Esophagus (tissue), 2 donors: ENCODE results near the gene HKDC1. TPM values are rescaled to one million over a fixed set of nuclear protein-coding genes. Genes with fewer than 3 reads are reported as not detected.

Experiments
- H3K27ac ChIP-seq, 2 donors: one replicate each; pipeline ENCODE4 v1.5.1; 2013; ENCODE audit warnings: low read depth in 2 of 2, mild to moderate bottlenecking in 2 of 2, inconsistent platforms in 1 of 2, low read length in 1 of 2, moderate library complexity in 1 of 2
- H3K27me3 ChIP-seq, 2 donors: one replicate each; pipeline ENCODE4 v1.6.1; 2013; ENCODE audit warnings: low read length in 2 of 2, control low read depth in 1 of 2, mild to moderate bottlenecking in 1 of 2; ENCODE audit not compliant: insufficient read depth in 2 of 2, control insufficient read depth in 1 of 2
- H3K36me3 ChIP-seq, 2 donors: one replicate each; pipeline ENCODE4 v1.6.1; 2013; ENCODE audit warnings: low read length in 1 of 2; ENCODE audit not compliant: control insufficient read depth in 2 of 2, insufficient read depth in 2 of 2
- H3K4me1 ChIP-seq, 2 donors: one replicate each; pipeline ENCODE4 v1.6.1; 2013; ENCODE audit warnings: low read length in 1 of 2; ENCODE audit not compliant: control insufficient read depth in 2 of 2, insufficient read depth in 2 of 2
- H3K4me3 ChIP-seq, 2 donors: one replicate each; pipeline ENCODE4 v1.5.1; 2013; ENCODE audit warnings: low read length in 2 of 2, mild to moderate bottlenecking in 2 of 2, low read depth in 1 of 2, moderate library complexity in 1 of 2
- H3K9me3 ChIP-seq, 2 donors: one replicate each; pipeline ENCODE4 v1.6.1; 2013; ENCODE audit warnings: mild to moderate bottlenecking in 2 of 2, low read depth in 1 of 2, low read length in 1 of 2, moderate library complexity in 1 of 2; ENCODE audit not compliant: control insufficient read depth in 2 of 2, insufficient read depth in 1 of 2
- WGBS, 2 donors: extraction: QIAGEN DNeasy Blood & Tissue Kit; methylation state at CpG; one replicate each; pipeline ENCODE4 v1.1.7; 2013; 5-methylcytosine and 5-hydroxymethylcytosine counted together
- polyA plus RNA-seq, 2 donors: library from polyadenylated mRNA; stranded (reverse); fragments of 200-250 nt; gene quantifications; one replicate each; pipeline ENCODE4 v1.2.3, GENCODE V29; 2013
- donor health status: healthy with polysubstance abuse.
- donor health status: Bipolar disorder and iron deficiency.

Gene HKDC1
- polyA plus RNA-seq, 2 donors = 0.12 TPM

- WGBS, 2 donors = 93% methylated on average over 1 of the region's 1 CpG
- Histone ChIP-seq H3K27me3 (no peaks in the 10 kb centered on the region), H3K4me3 (no peak overlapping the region), H3K27ac (no peak overlapping the region), H3K9me3 (no peaks in the 10 kb centered on the region), H3K36me3 (peaks cover 8 to 13% of the 10 kb centered on the region in 2 donors), H3K4me1 (no peaks in the 10 kb centered on the region)
Observed at GRCh38 chr10:69186524-69186923, 33.6 kb upstream of the HKDC1 start.

- H3K36me3 ChIP-seq = peaks cover 4 to 14% of the 10 kb centered on the region in 2 donors
- H3K4me1 ChIP-seq = no peaks in the 10 kb centered on the region
- no peaks in the 10 kb centered on the region for H3K9me3 ChIP-seq
- 83 to 84% methylated on average over 2 of the region's 2 CpGs for WGBS, 2 donors
- H3K27ac ChIP-seq = no peak overlapping the region
- no peaks in the 10 kb centered on the region for H3K27me3 ChIP-seq
- H3K4me3 ChIP-seq = no peak overlapping the region
Observed at GRCh38 chr10:69201045-69201444, 19.1 kb upstream of the HKDC1 start.

- Histone ChIP-seq H3K36me3 (peaks cover 4 to 11% of the 10 kb centered on the region in 2 donors), H3K27me3 (no peaks in the 10 kb centered on the region), H3K4me1 (no peaks in the 10 kb centered on the region), H3K9me3 (no peaks in the 10 kb centered on the region), H3K27ac (no peak overlapping the region), H3K4me3 (no peak overlapping the region)
- WGBS, 2 donors = 88 to 93% methylated on average over 1 of the region's 1 CpG
Observed at GRCh38 chr10:69202332-69202731, 17.8 kb upstream of the HKDC1 start.

- Histone ChIP-seq H3K4me3 (no peak overlapping the region), H3K27ac (no peak overlapping the region), H3K4me1 (no peaks in the 10 kb centered on the region), H3K27me3 (no peaks in the 10 kb centered on the region), H3K36me3 (peaks cover 2 to 6% of the 10 kb centered on the region in 2 donors), H3K9me3 (no peaks in the 10 kb centered on the region)
- 84 to 89% methylated on average over 6 of the region's 6 CpGs for WGBS, 2 donors
Observed at GRCh38 chr10:69208761-69209160, 11.4 kb upstream of the HKDC1 start.

- Histone ChIP-seq H3K27ac (no peak overlapping the region), H3K36me3 (peaks cover 2 to 6% of the 10 kb centered on the region in 2 donors), H3K9me3 (no peaks in the 10 kb centered on the region), H3K27me3 (no peaks in the 10 kb centered on the region), H3K4me3 (no peak overlapping the region), H3K4me1 (no peaks in the 10 kb centered on the region)
- 61 to 72% methylated on average over 3 of the region's 3 CpGs for WGBS, 2 donors
Observed at GRCh38 chr10:69209787-69210484, 10.2 kb upstream of the HKDC1 start.

GRCh38 chr10:69211104-69211503 lies 9.0 kb upstream of the HKDC1 start:
- Histone ChIP-seq H3K4me3 (no peak overlapping the region), H3K27ac (no peak overlapping the region), H3K36me3 (peaks cover 2 to 6% of the 10 kb centered on the region in 2 donors), H3K27me3 (no peaks in the 10 kb centered on the region), H3K4me1 (no peaks in the 10 kb centered on the region), H3K9me3 (no peaks in the 10 kb centered on the region)
- WGBS, 2 donors = 54 to 58% methylated on average over 2 of the region's 2 CpGs

GRCh38 chr10:69211524-69211923 lies 8.6 kb upstream of the HKDC1 start:
- H3K27ac ChIP-seq = no peak overlapping the region
- H3K4me1 ChIP-seq = no peaks in the 10 kb centered on the region
- no peaks in the 10 kb centered on the region for H3K27me3 ChIP-seq
- WGBS, 2 donors = 84 to 85% methylated on average over 3 of the region's 3 CpGs
- no peaks in the 10 kb centered on the region for H3K9me3 ChIP-seq
- H3K36me3 ChIP-seq = peaks cover 2 to 6% of the 10 kb centered on the region in 2 donors
- no peak overlapping the region for H3K4me3 ChIP-seq

- 44 to 48% methylated on average over 5 of the region's 5 CpGs for WGBS, 2 donors
Observed at GRCh38 chr10:69213591-69214311, 6.4 kb upstream of the HKDC1 start.

GRCh38 chr10:69214666-69215131 lies 5.4 kb upstream of the HKDC1 start:
- Histone ChIP-seq H3K27ac (no peak overlapping the region), H3K4me1 (no peaks in the 10 kb centered on the region), H3K36me3 (no peaks in the 10 kb centered on the region), H3K27me3 (no peaks in the 10 kb centered on the region), H3K9me3 (no peaks in the 10 kb centered on the region), H3K4me3 (no peak overlapping the region)
- 91 to 92% methylated on average over 6 of the region's 6 CpGs for WGBS, 2 donors

More at GRCh38 chr10:69213591-69214311, 6.4 kb upstream of the HKDC1 start:
- Histone ChIP-seq H3K4me1 (no peaks in the 10 kb centered on the region), H3K36me3 (peaks cover 0 to 2% of the 10 kb centered on the region in 2 donors), H3K4me3 (no peak overlapping the region), H3K9me3 (no peaks in the 10 kb centered on the region), H3K27ac (no peak overlapping the region), H3K27me3 (no peaks in the 10 kb centered on the region)
